NT2/D1 (cell line): ENCODE measurements around the gene C16orf86.

Experiments used
- DNase-seq: peaks from one replicate; pipeline ENCODE4 v3.0.0-alpha.2; 2011; ENCODE audit warnings: low read depth, low spot score
- H3K27me3 ChIP-seq: 2 replicates; pipeline ENCODE4 v1.6.0; 2011; ENCODE audit warnings: mild to moderate bottlenecking; ENCODE audit not compliant: insufficient read length, insufficient read depth
- H3K36me3 ChIP-seq: 2 replicates; pipeline ENCODE4 v1.6.1; 2011; ENCODE audit warnings: mild to moderate bottlenecking, low read length, mixed read lengths; ENCODE audit not compliant: insufficient read depth, insufficient read length
- H3K4me1 ChIP-seq: 2 replicates; pipeline ENCODE4 v1.5.1; 2011; ENCODE audit not compliant: insufficient read depth, insufficient read length
- H3K4me3 ChIP-seq: 2 replicates; pipeline ENCODE4 v1.5.1; 2011; ENCODE audit warnings: low read depth; ENCODE audit not compliant: insufficient read length
- H3K9ac ChIP-seq: 2 replicates; pipeline ENCODE4 v1.6.0; 2011; ENCODE audit warnings: low read depth; ENCODE audit not compliant: insufficient read length
- H3K9me3 ChIP-seq: 2 replicates; pipeline ENCODE4 v1.5.1; 2011; ENCODE audit warnings: mild to moderate bottlenecking, low read length; ENCODE audit not compliant: insufficient read depth
- SUZ12 ChIP-seq: IDR thresholded peaks from 2 replicates; pipeline ENCODE4 v1.6.1; 2011; ENCODE audit not compliant: insufficient read length, insufficient read depth; ENCODE audit errors: extremely low read depth
- YY1 ChIP-seq: IDR thresholded peaks from 2 replicates; pipeline ENCODE4 v1.6.1; 2011; ENCODE audit not compliant: insufficient read length, insufficient read depth
- ZNF274 ChIP-seq: IDR thresholded peaks from 2 replicates; pipeline ENCODE4 v1.6.1; 2011; ENCODE audit warnings: mild to moderate bottlenecking, low read depth, low read length

Gene C16orf86

GRCh38 chr16:67660564-67661028 is 6.0 kb upstream of the C16orf86 start, which contains the start of gene PARD6A:
Gene PARD6A (plus strand): TSS chr16:67660960. CDS start chr16:67661039, 79 bp downstream.
- no peaks in the 10 kb centered on the region for H3K9me3 ChIP-seq
- TF ChIP-seq SUZ12, result no peak
- peaks cover 12% of the 10 kb centered on the region for H3K4me1 ChIP-seq
- H3K27me3 ChIP-seq, result peaks cover 25% of the 10 kb centered on the region
- peaks cover 66% of the 10 kb centered on the region for H3K36me3 ChIP-seq
- peak; percentile 92 for DNase-seq
- peak within 1 kb of the TSS; percentile 97 for H3K9ac ChIP-seq
- H3K4me3 ChIP-seq, result peak within 1 kb of the TSS; percentile 87

GRCh38 chr16:67661101-67661761 is 5.4 kb upstream of the C16orf86 start:
- peaks cover 25% of the 10 kb centered on the region for H3K27me3 ChIP-seq
- H3K4me1 ChIP-seq, result peaks cover 12% of the 10 kb centered on the region
- TF ChIP-seq SUZ12 (no peak), YY1 (no peak), ZNF274 (no peak)
- peaks cover 60% of the 10 kb centered on the region for H3K36me3 ChIP-seq
- peak overlapping the region; percentile 87 for H3K4me3 ChIP-seq
- DNase-seq, result no peak
- H3K9ac ChIP-seq, result peak overlapping the region; percentile 32
- H3K9me3 ChIP-seq, result no peaks in the 10 kb centered on the region

GRCh38 chr16:67661886-67662652 is 4.5 kb upstream of the C16orf86 start:
- peaks cover 25% of the 10 kb centered on the region for H3K27me3 ChIP-seq
- H3K4me1 ChIP-seq, result peaks cover 16% of the 10 kb centered on the region
- H3K36me3 ChIP-seq, result peaks cover 52% of the 10 kb centered on the region
- H3K9me3 ChIP-seq, result no peaks in the 10 kb centered on the region
- no peak overlapping the region for H3K4me3 ChIP-seq
- DNase-seq, result no peak
- H3K9ac ChIP-seq, result peak overlapping the region; percentile 32
- TF ChIP-seq ZNF274 (no peak), YY1 (no peak), SUZ12 (no peak)

GRCh38 chr16:67662653-67663010 is 4.0 kb upstream of the C16orf86 start:
- TF ChIP-seq YY1 (no peak), ZNF274 (no peak), SUZ12 (no peak)
- Histone ChIP-seq H3K9me3 (no peaks in the 10 kb centered on the region), H3K4me3 (no peak overlapping the region), H3K27me3 (peaks cover 25% of the 10 kb centered on the region), H3K4me1 (peaks cover 20% of the 10 kb centered on the region), H3K36me3 (peaks cover 47% of the 10 kb centered on the region), H3K9ac (no peak overlapping the region)
- DNase-seq, result no peak

- no peak for TF ChIP-seq YY1
- no peak for TF ChIP-seq SUZ12
- no peak for TF ChIP-seq ZNF274
- no peak for DNase-seq
- H3K9ac ChIP-seq, result no peak overlapping the region
- no peaks in the 10 kb centered on the region for H3K9me3 ChIP-seq
- peaks cover 40% of the 10 kb centered on the region for H3K36me3 ChIP-seq
- H3K4me3 ChIP-seq, result no peak overlapping the region
- H3K27me3 ChIP-seq, result peaks cover 25% of the 10 kb centered on the region
- peaks cover 24% of the 10 kb centered on the region for H3K4me1 ChIP-seq
Measured at GRCh38 chr16:67663151-67663876, 3.3 kb upstream of the C16orf86 start.

- no peaks in the 10 kb centered on the region for H3K9me3 ChIP-seq
- no peak for TF ChIP-seq SUZ12
- TF ChIP-seq ZNF274, result no peak
- TF ChIP-seq YY1, result no peak
- no peak overlapping the region for H3K4me3 ChIP-seq
- DNase-seq, result no peak
- H3K27me3 ChIP-seq, result peaks cover 25% of the 10 kb centered on the region
- H3K9ac ChIP-seq, result no peak overlapping the region
- H3K4me1 ChIP-seq, result peaks cover 26% of the 10 kb centered on the region
- H3K36me3 ChIP-seq, result peaks cover 35% of the 10 kb centered on the region
Measured at GRCh38 chr16:67663877-67664222, 2.8 kb upstream of the C16orf86 start.

GRCh38 chr16:67664258-67664657 is 2.4 kb upstream of the C16orf86 start:
- TF ChIP-seq YY1, result no peak
- TF ChIP-seq SUZ12, result no peak
- no peak for TF ChIP-seq ZNF274
- H3K9ac ChIP-seq, result no peak overlapping the region
- H3K4me1 ChIP-seq, result peaks cover 26% of the 10 kb centered on the region
- peaks cover 24% of the 10 kb centered on the region for H3K27me3 ChIP-seq
- H3K4me3 ChIP-seq, result no peak overlapping the region
- DNase-seq, result no peak
- peaks cover 32% of the 10 kb centered on the region for H3K36me3 ChIP-seq
- no peaks in the 10 kb centered on the region for H3K9me3 ChIP-seq
